Stimulated activated CD4-positive, alpha-beta T cell treated with anti-CD3 and anti-CD28 coated beads, Interleukin-4, amount 100 ng/mL, for 24 hours (primary cell): Measurements from ENCODE around the gene PCDHGA8.

ENCODE experiments used
- DNase-seq: peaks from one replicate; pipeline ENCODE4 v3.0.0-alpha.2; 2020

Gene PCDHGA8

GRCh38 chr5:141437221-141437620 lies 44.8 kb downstream of the PCDHGA8 start:
- DNase-seq, result no peak

DNA sequence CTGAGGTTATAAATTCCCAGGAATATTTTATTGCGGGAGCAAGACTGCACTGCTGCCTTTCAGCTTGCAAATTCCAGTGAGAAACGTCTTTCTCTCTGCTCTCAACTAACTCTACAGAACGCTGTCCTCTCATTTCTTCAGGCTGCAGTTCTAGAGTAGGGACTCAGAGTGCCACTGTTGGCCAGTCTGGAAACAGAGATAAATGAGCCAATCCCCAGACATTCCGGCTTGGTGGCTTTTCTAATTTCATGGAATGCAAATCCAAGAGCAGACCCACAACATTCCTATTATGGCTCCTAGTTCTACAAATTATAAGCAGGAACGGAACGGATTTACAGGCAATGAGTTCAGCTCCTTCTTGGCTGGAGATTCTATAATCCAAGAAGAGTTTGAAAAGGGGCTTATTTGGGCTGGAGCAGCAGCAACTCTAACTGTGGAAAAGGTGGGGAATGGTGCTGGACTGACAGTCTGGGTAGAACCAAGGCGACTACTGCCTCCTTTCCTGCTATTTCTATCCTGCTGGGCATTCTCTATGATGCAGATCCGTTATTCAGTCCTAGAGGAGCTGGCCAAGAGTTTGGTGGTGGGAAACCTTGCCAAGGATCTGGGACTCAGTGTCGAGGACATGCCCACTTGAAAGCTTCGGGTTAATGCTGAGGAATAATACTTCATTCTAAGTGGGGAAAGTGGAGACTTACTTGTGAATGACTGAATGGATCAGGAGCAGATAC lies 47.1 kb downstream of the PCDHGA8 start:
- DNase-seq, result no peak

- no peak for DNase-seq
Observed at GRCh38 chr5:141440341-141440740, 47.9 kb downstream of the PCDHGA8 start.

- DNase-seq, result no peak
Observed at GRCh38 chr5:141441571-141442170, 49.2 kb downstream of the PCDHGA8 start.
